Neural cell (in vitro differentiated cells): Measurements from ENCODE around the gene KIF6. TPM values are rescaled to one million over a fixed set of nuclear protein-coding genes. Genes with fewer than 3 reads are reported as not detected.

Source experiments
- H2AFZ ChIP-seq: fragments of 200-600, 300-800 bp; sonication (generic), shearing (Covaris generic); 2 replicates; pipeline ENCODE4 v1.6.0; 2014; ENCODE audit warnings: low read depth, mild to moderate bottlenecking, antibody characterized with exemption, low read length, moderate library complexity
- H3F3A ChIP-seq: fragments of 200-600 bp; shearing (Covaris generic); 2 replicates; pipeline ENCODE4 v1.6.1; 2016; ENCODE audit warnings: mild to moderate bottlenecking, moderate library complexity, mixed read lengths, antibody characterized with exemption, low read length; ENCODE audit not compliant: insufficient read depth, poor library complexity, severe bottlenecking
- H3K27ac ChIP-seq: fragments of 200-600, 300-800 bp; sonication (generic), shearing (Covaris generic); 2 replicates; pipeline ENCODE4 v1.5.1; 2014; ENCODE audit warnings: mild to moderate bottlenecking, low read length, moderate library complexity
- H3K27me3 ChIP-seq: fragments of 300-800, 200-600 bp; sonication (generic), shearing (Covaris generic); 2 replicates; pipeline ENCODE4 v1.6.0; 2014; ENCODE audit warnings: mild to moderate bottlenecking, low read depth, low read length, moderate library complexity; ENCODE audit not compliant: insufficient read depth
- H3K36me3 ChIP-seq: fragments of 300-800, 200-600 bp; sonication (generic), shearing (Covaris generic); 2 replicates; pipeline ENCODE4 v1.5.1; 2014; ENCODE audit warnings: mild to moderate bottlenecking, antibody characterized with exemption, low read length, moderate library complexity; ENCODE audit not compliant: insufficient read depth
- H3K4me2 ChIP-seq: fragments of 300-800, 200-600 bp; sonication (generic), shearing (Covaris generic); 2 replicates; pipeline ENCODE4 v1.6.0; 2014; ENCODE audit warnings: mild to moderate bottlenecking, low read length
- H3K4me3 ChIP-seq: fragments of 300-800, 200-600 bp; sonication (generic), shearing (Covaris generic); 2 replicates; pipeline ENCODE4 v1.5.1; 2014; ENCODE audit warnings: mild to moderate bottlenecking, low read length, moderate library complexity
- H3K79me2 ChIP-seq: fragments of 200-600 bp; shearing (Covaris generic); replicated peaks from 2 replicates; pipeline ENCODE4 v1.6.0; 2014; ENCODE audit warnings: mild to moderate bottlenecking, low read length, moderate library complexity; ENCODE audit not compliant: insufficient read depth
- H3K9ac ChIP-seq: fragments of 300-800, 200-600 bp; sonication (generic), shearing (Covaris generic); 2 replicates; pipeline ENCODE4 v1.6.1; 2016; ENCODE audit warnings: mild to moderate bottlenecking, low read length, mixed read lengths
- H3K9me2 ChIP-seq: fragments of 200-600 bp; shearing (Covaris generic); 2 replicates; pipeline ENCODE4 v1.6.1; 2016; ENCODE audit warnings: mild to moderate bottlenecking, low read length, mixed read lengths; ENCODE audit not compliant: insufficient read depth
- H3K9me3 ChIP-seq: fragments of 200-600, 300-800 bp; sonication (generic), shearing (Covaris generic); 2 replicates; pipeline ENCODE4 v1.6.1; 2016; ENCODE audit warnings: mild to moderate bottlenecking, mixed run types, low read length, moderate library complexity, mixed read lengths
- H4K20me1 ChIP-seq: fragments of 200-600 bp; shearing (Covaris generic); 2 replicates; pipeline ENCODE4 v1.6.1; 2016; ENCODE audit warnings: mild to moderate bottlenecking, mixed run types; ENCODE audit not compliant: insufficient read depth
- CTCF ChIP-seq: fragments of 450-650 bp; IDR thresholded peaks from 2 replicates; pipeline ENCODE4 v1.5.1; 2014; ENCODE audit warnings: antibody characterized with exemption, mild to moderate bottlenecking, moderate library complexity; ENCODE audit not compliant: poor library complexity, severe bottlenecking
- EP300 ChIP-seq: fragments of 450-650 bp; conservative IDR thresholded peaks from 2 replicates; pipeline ENCODE4 v1.6.1; 2014; ENCODE audit warnings: antibody characterized with exemption, mild to moderate bottlenecking, moderate library complexity; ENCODE audit not compliant: poor library complexity, severe bottlenecking
- EZH2 ChIP-seq: fragments of 200-600, 300-800 bp; shearing (Covaris generic), sonication (generic); IDR thresholded peaks from 2 replicates; pipeline ENCODE4 v1.6.1; 2014; ENCODE audit warnings: antibody characterized with exemption, low read length, borderline replicate concordance, mild to moderate bottlenecking; ENCODE audit not compliant: insufficient read depth, poor library complexity, severe bottlenecking
- MXI1 ChIP-seq: fragments of 450-650 bp; conservative IDR thresholded peaks from 2 replicates; pipeline ENCODE4 v1.6.1; 2014; ENCODE audit warnings: antibody characterized with exemption, mild to moderate bottlenecking; ENCODE audit not compliant: poor library complexity, severe bottlenecking
- POLR2AphosphoS5 ChIP-seq: IDR thresholded peaks from 2 replicates; pipeline ENCODE4 v1.6.1; 2012
- RAD21 ChIP-seq: fragments of 450-650 bp; conservative IDR thresholded peaks from 2 replicates; pipeline ENCODE4 v1.6.1; 2014; ENCODE audit warnings: antibody characterized with exemption, mild to moderate bottlenecking, moderate library complexity
- REST ChIP-seq: IDR thresholded peaks from 2 replicates; pipeline ENCODE4 v1.6.1; 2012; ENCODE audit warnings: borderline replicate concordance
- SMC3 ChIP-seq: fragments of 450-650 bp; conservative IDR thresholded peaks from 2 replicates; pipeline ENCODE4 v1.6.1; 2014; ENCODE audit warnings: antibody characterized with exemption, mild to moderate bottlenecking, moderate library complexity; ENCODE audit not compliant: poor library complexity
- TAF1 ChIP-seq: IDR thresholded peaks from 2 replicates; pipeline ENCODE4 v1.6.1; 2012; ENCODE audit warnings: low read depth
- polyA plus RNA-seq: library from polyadenylated mRNA; depleted of rRNA; stranded (reverse); fragments of >200 nt; gene quantifications from 2 replicates; pipeline ENCODE4 v1.2.3, GENCODE V29; 2014

KIF6 gene
- polyA plus RNA-seq, 1 donor from 2014 or later: 2.1 TPM

GRCh38 chr6:39499053-39499452, 226.2 kb downstream of the KIF6 start:
- Histone ChIP-seq H4K20me1 (no peaks in the 10 kb centered on the region), H3K9ac (no peak overlapping the region), H3K9me2 (no peaks in the 10 kb centered on the region), H3F3A (no peaks in the 10 kb centered on the region), H3K36me3 (no peaks in the 10 kb centered on the region), H2AFZ (no peak overlapping the region), H3K4me2 (no peak overlapping the region), H3K27me3 (no peaks in the 10 kb centered on the region), H3K79me2 (no peaks in the 10 kb centered on the region), H3K9me3 (no peaks in the 10 kb centered on the region), H3K4me3 (no peak overlapping the region), H3K27ac (no peak overlapping the region)
- no peak for TF ChIP-seq TAF1
- TF ChIP-seq MXI1: no peak
- TF ChIP-seq REST: no peak
- TF ChIP-seq EP300: no peak
- TF ChIP-seq SMC3: no peak
- TF ChIP-seq EZH2: no peak
- TF ChIP-seq CTCF: no peak
- TF ChIP-seq RAD21: no peak
- no peak for TF ChIP-seq POLR2AphosphoS5

GRCh38 chr6:39498096-39498495, 227.1 kb downstream of the KIF6 start:
- Histone ChIP-seq H3F3A (no peaks in the 10 kb centered on the region), H4K20me1 (no peaks in the 10 kb centered on the region), H3K9ac (no peak overlapping the region), H3K36me3 (no peaks in the 10 kb centered on the region), H3K4me2 (no peak overlapping the region), H3K27ac (no peak overlapping the region), H3K9me2 (no peaks in the 10 kb centered on the region), H3K9me3 (no peaks in the 10 kb centered on the region), H2AFZ (no peak overlapping the region), H3K27me3 (no peaks in the 10 kb centered on the region), H3K79me2 (no peaks in the 10 kb centered on the region), H3K4me3 (no peak overlapping the region)
- TF ChIP-seq EP300 (no peak), SMC3 (no peak)

- no peak overlapping the region for H2AFZ ChIP-seq
- H3K27ac ChIP-seq: no peak overlapping the region
- no peaks in the 10 kb centered on the region for H3K27me3 ChIP-seq
- TF ChIP-seq RAD21 (no peak), CTCF (no peak), POLR2AphosphoS5 (no peak), EP300 (no peak), SMC3 (no peak), EZH2 (no peak)
- H3K4me2 ChIP-seq: no peak overlapping the region
- H3K9me3 ChIP-seq: no peaks in the 10 kb centered on the region
- H3K9me2 ChIP-seq: no peaks in the 10 kb centered on the region
- H3K36me3 ChIP-seq: no peaks in the 10 kb centered on the region
- H3K79me2 ChIP-seq: no peaks in the 10 kb centered on the region
- no peak overlapping the region for H3K4me3 ChIP-seq
- no peaks in the 10 kb centered on the region for H4K20me1 ChIP-seq
- no peak overlapping the region for H3K9ac ChIP-seq
- no peaks in the 10 kb centered on the region for H3F3A ChIP-seq
Observed at GRCh38 chr6:39496915-39497314, 228.3 kb downstream of the KIF6 start.
